Measurements from ENCODE around the gene CIRBP. TPM values are rescaled to one million over a fixed set of nuclear protein-coding genes. Genes with fewer than 3 reads are reported as not detected.
A peak's percentile ranks its signal among the peaks of the same experiment; 100 is the strongest.

The CIRBP gene
- total and polyA plus RNA-seq, 9 of the 15 experiments (the other 6 are each of a cell fraction or from before 2014, with no cell fraction given) = 20.5 to 327 (median 176) TPM

- TF ChIP-seq ZBTB26 (CRISPR knock-in tag; IDR thresholded peaks at IDR 0.05) (no peak), KLF1 (tag; IDR thresholded peaks at IDR 0.05) (no peak), SFPQ (IDR thresholded peaks at IDR 0.05; ENCODE audit: low read depth, low read length) (no peak), ATF4 (CRISPR knock-in tag; IDR thresholded peaks at IDR 0.05) (no peak), ELK1 (CRISPR knock-in tag; IDR thresholded peaks at IDR 0.05) (no peak), HDAC6 (IDR thresholded peaks at IDR 0.05; ENCODE audit: low read depth, low read length) (no peak), NFIX (CRISPR knock-in tag; IDR thresholded peaks at IDR 0.05; ENCODE audit: low read depth) (no peak), ZNF431 (CRISPR knock-in tag; IDR thresholded peaks at IDR 0.05) (no peak), CCAR2 (IDR thresholded peaks at IDR 0.05; ENCODE audit: low read depth, low read length) (no peak), SIRT6 (IDR thresholded peaks at IDR 0.05; ENCODE audit: low read depth, low read length) (no peak), SMC3 (conservative IDR thresholded peaks at IDR 0.05; ENCODE audit: insufficient read depth, low read depth, low read length) (no peak), FIP1L1 (IDR thresholded peaks at IDR 0.05; ENCODE audit: low read depth, low read length, poor library complexity, severe bottlenecking) (peak; percentile 30), TEAD4 (IDR thresholded peaks at IDR 0.05; ENCODE audit: low read length) (no peak; the same call in 1 of the 2 replicates), TEAD4 (CRISPR knock-in tag; IDR thresholded peaks at IDR 0.05; ENCODE audit: borderline replicate concordance) (no peak), NFXL1 (CRISPR knock-in tag; IDR thresholded peaks at IDR 0.05) (no peak), FOXO4 (CRISPR knock-in tag; IDR thresholded peaks at IDR 0.05) (no peak), KDM1A (IDR thresholded peaks at IDR 0.05) (no peak), ZNF79 (CRISPR knock-in tag; IDR thresholded peaks at IDR 0.05; ENCODE audit: low read depth) (no peak), CHD1 (IDR thresholded peaks at IDR 0.05; ENCODE audit: low read length) (no peak), ZNF217 (CRISPR knock-in tag; IDR thresholded peaks at IDR 0.05) (no peak), BRD4 (IDR thresholded peaks at IDR 0.05) (no peak), TSC22D4 (tag; IDR thresholded peaks at IDR 0.05) (no peak), ZNF561 (CRISPR knock-in tag; conservative IDR thresholded peaks at IDR 0.05) (no peak)
These were observed 19.7 kb upstream of the CIRBP start (continued) for GRCh38 chr19:1249298-1249989.

Data from K562 (cell line).